Prostate gland (tissue), 2 donors: ENCODE data around the gene CIRBP. TPM values are rescaled to one million over a fixed set of nuclear protein-coding genes. Genes with fewer than 3 reads are reported as not detected.

Experiments used
- total RNA-seq, 2 donors: library from RNA; depleted of rRNA; stranded (reverse); fragments of >200 nt; gene quantifications; one replicate each; pipeline ENCODE4 v1.1.0, GENCODE V29; 2016

CIRBP gene
- total RNA-seq, 2 donors from 2014 or later = 753 to 863 TPM

Other genes with a start within 250 kb of the CIRBP start
- 100 to 1,000 TPM; 216 to 377 TPM for gene TMEM259, start 248.2 kb upstream of the CIRBP start, total RNA-seq
- gene RNU6-2, start 247.8 kb upstream of the CIRBP start, total RNA-seq = not detected
- 100 to 1,000 TPM in 1 of 2 donors, 10 to 100 TPM in 1; 82.9 to 101 TPM for gene CNN2, start 242.7 kb upstream of the CIRBP start, total RNA-seq
- 10 to 100 TPM; 16.2 to 25.1 TPM for gene ABCA7, start 229.2 kb upstream of the CIRBP start, total RNA-seq
- 10 to 100 TPM in 1 of 2 donors, 1 to 10 TPM in 1; 8.9 to 26.2 TPM for gene ARHGAP45, start 202.2 kb upstream of the CIRBP start, total RNA-seq
- gene POLR2E, start 174.0 kb upstream of the CIRBP start, total RNA-seq = 100 to 1,000 TPM; 152 to 169 TPM
- gene GPX4, start 165.3 kb upstream of the CIRBP start, total RNA-seq = 100 to 1,000 TPM; 577 to 627 TPM
- 10 to 100 TPM; 32.5 to 79.9 TPM for gene SBNO2, start 95.1 kb upstream of the CIRBP start, total RNA-seq
- 100 to 1,000 TPM in 1 of 2 donors, 10 to 100 TPM in 1; 75.1 to 157 TPM for gene STK11, start 63.6 kb upstream of the CIRBP start, total RNA-seq
- 1 to 10 TPM in 1 of 2 donors, under 1 TPM in 1; 0.68 to 4.4 TPM for gene CBARP, start 31.3 kb upstream of the CIRBP start, total RNA-seq
- gene ATP5F1D, start 27.6 kb upstream of the CIRBP start, total RNA-seq = 100 to 1,000 TPM; 109 to 151 TPM
- gene MIDN, start 20.7 kb upstream of the CIRBP start, total RNA-seq = 10 to 100 TPM; 35.8 to 42.9 TPM
- 10 to 100 TPM; 95.1 to 98.7 TPM for gene FAM174C, start 6.2 kb downstream of the CIRBP start, total RNA-seq
- gene EFNA2, start 16.5 kb downstream of the CIRBP start, total RNA-seq = not detected
- 100 to 1,000 TPM; 147 to 202 TPM for gene NDUFS7, start 114.6 kb downstream of the CIRBP start, total RNA-seq
- gene GAMT, start 132.2 kb downstream of the CIRBP start, total RNA-seq = 100 to 1,000 TPM; 100 to 183 TPM
- 10 to 100 TPM; 58.6 to 74.1 TPM for gene DAZAP1, start 138.3 kb downstream of the CIRBP start, total RNA-seq
- 1,000 to 10,000 TPM; 3,102 to 5,853 TPM for gene RPS15, start 169.1 kb downstream of the CIRBP start, total RNA-seq
- gene APC2, start 180.8 kb downstream of the CIRBP start, total RNA-seq = 1 to 10 TPM in 1 of 2 donors, under 1 TPM in 1; 0.05 to 2.2 TPM
- 10 to 100 TPM; 54.0 to 93.0 TPM for gene C19orf25, start 209.9 kb downstream of the CIRBP start, total RNA-seq
- 10 to 100 TPM in 1 of 2 donors, 1 to 10 TPM in 1; 8.1 to 22.9 TPM for gene PCSK4, start 221.0 kb downstream of the CIRBP start, total RNA-seq
- 100 to 1,000 TPM in 1 of 2 donors, 10 to 100 TPM in 1; 61.9 to 349 TPM for gene REEP6, start 221.8 kb downstream of the CIRBP start, total RNA-seq
- gene ADAMTSL5, start 243.7 kb downstream of the CIRBP start, total RNA-seq = 10 to 100 TPM in 1 of 2 donors, under 1 TPM in 1; 0.82 to 14.5 TPM